Stimulated activated CD8-positive, alpha-beta memory T cell treated with anti-CD3 and anti-CD28 coated beads, Interleukin-7, amount 100 ng/mL, for 48 hours (primary cell): ENCODE data around the gene SH3PXD2B.
A peak's percentile ranks its signal among the peaks of the same experiment; 100 is the strongest.
"Not testable (repeated sequence)": the region's sequence is repeated elsewhere in the genome, so short reads cannot be mapped to it uniquely, and the experiment has no call there.

ENCODE experiments used
- DNase-seq, 2 donors: peaks; one replicate each; pipeline ENCODE4 v3.0.0-alpha.2; 2020; ENCODE audit warnings: low read depth in 1 of 2; ENCODE audit errors: extremely low read depth in 1 of 2

The SH3PXD2B gene

GRCh38 chr5:172373680-172374079 lies 80.6 kb downstream of the SH3PXD2B start:
- no peak for DNase-seq

- no peak for DNase-seq
Measured at GRCh38 chr5:172371684-172372083, 82.6 kb downstream of the SH3PXD2B start.

- DNase-seq, result peak in 1 of 2 donors; percentile 12
Measured at GRCh38 chr5:172370648-172371545, 83.4 kb downstream of the SH3PXD2B start.

GRCh38 chr5:172370237-172370640 lies 84.1 kb downstream of the SH3PXD2B start:
- no peak for DNase-seq

- not testable (repeated sequence) for DNase-seq
Measured at GRCh38 chr5:172368699-172369098, 85.6 kb downstream of the SH3PXD2B start.

- DNase-seq, result no peak
Measured at GRCh38 chr5:172365948-172366608, 88.2 kb downstream of the SH3PXD2B start.

GRCh38 chr5:172364773-172365172 lies 89.6 kb downstream of the SH3PXD2B start:
- no peak for DNase-seq

GRCh38 chr5:172362755-172363154 lies 91.6 kb downstream of the SH3PXD2B start:
- DNase-seq, result no peak

- DNase-seq, result peak; percentile 8
Measured at GRCh38 chr5:172361566-172362238, 92.6 kb downstream of the SH3PXD2B start.

GRCh38 chr5:172358345-172358744 lies 96.0 kb downstream of the SH3PXD2B start:
- no peak for DNase-seq

GRCh38 chr5:172356527-172356926 lies 97.8 kb downstream of the SH3PXD2B start:
- DNase-seq, result no peak

- no peak for DNase-seq
Measured at GRCh38 chr5:172356047-172356446, 98.3 kb downstream of the SH3PXD2B start.

GRCh38 chr5:172353846-172354245 lies 100.5 kb downstream of the SH3PXD2B start:
- DNase-seq, result no peak

GRCh38 chr5:172353271-172353812 lies 101.0 kb downstream of the SH3PXD2B start:
- no peak for DNase-seq

- DNase-seq, result not testable (repeated sequence)
Measured at GRCh38 chr5:172352526-172352925, 101.8 kb downstream of the SH3PXD2B start.

- no peak for DNase-seq
Measured at GRCh38 chr5:172351240-172351778, 103.0 kb downstream of the SH3PXD2B start.

GRCh38 chr5:172350212-172351181 lies 103.8 kb downstream of the SH3PXD2B start:
- no peak for DNase-seq

- DNase-seq, result not testable (repeated sequence)
Measured at GRCh38 chr5:172348733-172349132, 105.6 kb downstream of the SH3PXD2B start.

- no peak for DNase-seq
Measured at GRCh38 chr5:172348084-172348483, 106.2 kb downstream of the SH3PXD2B start.
